HepG2 (cell line): ENCODE measurements around the gene GOLGA7B. TPM values are rescaled to one million over a fixed set of nuclear protein-coding genes. Genes with fewer than 3 reads are reported as not detected.

Experiments
- ATAC-seq: fragments of 200-7000 bp; cut with Tn5 transposase; 3 replicates; pipeline ENCODE4 v1.9.1; 2020; ENCODE audit warnings: mild to moderate bottlenecking, moderate library complexity
- BruUV-seq: library from RNA; stranded (reverse); fragments of 400-500 nt; replicated peaks from 2 replicates; lab custom pipeline; 2021; lab: Mats Ljungman, UMichigan
- CTCF ChIA-PET: fragments of 300-600 bp; formaldehyde crosslinking; extraction: SDS; loops from one replicate; lab custom pipeline; 2021; ENCODE audit warnings: low total read pairs, inconsistent platforms, low intra/inter-chr PET ratio; lab: Yijun Ruan, JAX
- POLR2A ChIA-PET: fragments of 350-600 bp; sonication (Branson Sonifier 250); formaldehyde crosslinking; loops from one replicate; lab custom pipeline; 2020; ENCODE audit warnings: antibody characterized with exemption, inconsistent platforms; lab: Yijun Ruan, JAX
- DNase-seq: peaks from one replicate; pipeline ENCODE4 v3.0.0-alpha.2; 2015; ENCODE audit warnings: low spot score
- FAIRE-seq: peaks from 3 replicates; lab custom pipeline; 2011; peaks lifted over from hg19 to GRCh38; lab: Jason Lieb, UNC
- H2AFZ ChIP-seq: one replicate; pipeline ENCODE4 v1.6.1; 2011; ENCODE audit warnings: low read length, inconsistent platforms
- H3K27ac ChIP-seq: fragments of 300-600 bp; 3 replicates; pipeline ENCODE4 v1.8.0; 2011; ENCODE audit warnings: mixed run types, mild to moderate bottlenecking, mixed read lengths, low read length, inconsistent platforms; ENCODE audit not compliant: insufficient read depth; ENCODE audit errors: extremely low read length
- H3K27me3 ChIP-seq, 2 experiments: fragments of 200-600 bp in 1 of 2; 2 replicates in 1 of 2; 3 replicates in 1 of 2; pipeline versions ENCODE4 v1.6.0 to v1.8.0; 2011; ENCODE audit warnings: low read length in 2 of 2, mild to moderate bottlenecking in 2 of 2, moderate library complexity in 2 of 2, inconsistent platforms in 1 of 2; ENCODE audit not compliant: insufficient read depth in 2 of 2, control insufficient read depth in 1 of 2
- H3K36me3 ChIP-seq, 2 experiments: fragments of 200-600 bp in 1 of 2; replicated peaks in 1 of 2; 2 replicates in 1 of 2; 3 replicates in 1 of 2; pipeline versions ENCODE4 v1.5.1 to v1.8.0; 2011; ENCODE audit warnings: low read length in 2 of 2, inconsistent platforms in 1 of 2; ENCODE audit not compliant: insufficient read depth in 2 of 2, control insufficient read depth in 1 of 2
- H3K4me1 ChIP-seq: 2 replicates; pipeline ENCODE4 v1.5.1; 2012; ENCODE audit warnings: low read length, inconsistent platforms; ENCODE audit not compliant: insufficient read depth
- H3K4me2 ChIP-seq: 2 replicates; pipeline ENCODE4 v1.6.0; 2011; ENCODE audit warnings: low read depth, low read length, inconsistent platforms
- H3K4me3 ChIP-seq, 3 experiments: fragments of 200-600 bp in 1 of 3; sonication (generic), shearing (Covaris generic) in 1 of 3; replicated peaks in 1 of 3; 2 replicates each; pipeline ENCODE4 v1.5.1; 2011 to 2016; ENCODE audit warnings: low read length in 3 of 3, inconsistent platforms in 2 of 3, low read depth in 2 of 3, mild to moderate bottlenecking in 2 of 3, control low read depth in 1 of 3, mixed read lengths in 1 of 3; ENCODE audit not compliant: insufficient read depth in 1 of 3
- H3K79me2 ChIP-seq: one replicate; pipeline ENCODE4 v1.6.1; 2011; ENCODE audit warnings: low read length, inconsistent platforms; ENCODE audit not compliant: insufficient read depth
- H3K9ac ChIP-seq: 2 replicates; pipeline ENCODE4 v1.6.0; 2011; ENCODE audit warnings: mild to moderate bottlenecking, low read depth, low read length, inconsistent platforms; ENCODE audit not compliant: insufficient read depth
- H3K9me3 ChIP-seq: 2 replicates; pipeline ENCODE4 v1.5.1; 2012; ENCODE audit warnings: mild to moderate bottlenecking, low read length
- H4K20me1 ChIP-seq: 2 replicates; pipeline ENCODE4 v1.6.0; 2011; ENCODE audit warnings: inconsistent platforms, mild to moderate bottlenecking, low read length, moderate library complexity; ENCODE audit not compliant: insufficient read depth
- ARID2 ChIP-seq: sonication (generic); formaldehyde crosslinking; IDR thresholded peaks from 2 replicates; pipeline ENCODE4 v1.8.1; 2022; ENCODE audit warnings: mild to moderate bottlenecking, missing genetic modification reagents, borderline replicate concordance
- BCLAF1 ChIP-seq: fragments of 450-650 bp; IDR thresholded peaks from 2 replicates; pipeline ENCODE4 v1.6.1; 2017; ENCODE audit warnings: mild to moderate bottlenecking
- E2F2 ChIP-seq: sonication (generic); formaldehyde crosslinking; IDR thresholded peaks from 2 replicates; pipeline ENCODE4 v1.4.0; 2020; ENCODE audit warnings: missing genetic modification reagents, borderline replicate concordance
- ETV6 ChIP-seq: sonication (generic); formaldehyde crosslinking; conservative IDR thresholded peaks from 2 replicates; pipeline ENCODE4 v1.4.0; 2020; ENCODE audit warnings: missing genetic modification reagents
- JDP2 ChIP-seq: sonication (generic); formaldehyde crosslinking; IDR thresholded peaks from 2 replicates; pipeline ENCODE4 v1.8.1; 2022; ENCODE audit warnings: missing genetic modification reagents, borderline replicate concordance
- MED13 ChIP-seq: sonication (generic); formaldehyde crosslinking; IDR thresholded peaks from 2 replicates; pipeline ENCODE4 v1.5.0; 2020; ENCODE audit warnings: missing genetic modification reagents
- SP1 ChIP-seq, 2 experiments: fragments of 450-650 bp in 1 of 2; sonication (generic) in 1 of 2; formaldehyde crosslinking in 1 of 2; IDR thresholded peaks; 2 replicates each; pipeline versions ENCODE4 v1.4.0 to v1.6.1; 2016 to 2020; ENCODE audit warnings: missing genetic modification reagents in 1 of 2
- STAG1 ChIP-seq: sonication (generic); formaldehyde crosslinking; IDR thresholded peaks from 2 replicates; pipeline ENCODE4 v1.4.0; 2020; ENCODE audit warnings: missing genetic modification reagents
- ZNF329 ChIP-seq: sonication (generic); formaldehyde crosslinking; IDR thresholded peaks from 2 replicates; pipeline ENCODE4 v1.9.0; 2021; ENCODE audit warnings: low read depth, mild to moderate bottlenecking, missing genetic modification reagents
- ZNF547 ChIP-seq: sonication (generic); formaldehyde crosslinking; IDR thresholded peaks from 2 replicates; pipeline ENCODE4 v1.5.1; 2020; ENCODE audit warnings: mild to moderate bottlenecking, missing genetic modification reagents
- ZNF703 ChIP-seq: sonication (generic); formaldehyde crosslinking; IDR thresholded peaks from 2 replicates; pipeline ENCODE4 v1.5.1; 2020; ENCODE audit warnings: missing genetic modification reagents, mild to moderate bottlenecking, moderate library complexity, borderline replicate concordance
- ZNF816 ChIP-seq: sonication (generic); formaldehyde crosslinking; IDR thresholded peaks from 2 replicates; pipeline ENCODE4 v1.8.0; 2022; ENCODE audit warnings: missing genetic modification reagents, mild to moderate bottlenecking, borderline replicate concordance
- ZSCAN30 ChIP-seq: sonication (generic); formaldehyde crosslinking; IDR thresholded peaks from 2 replicates; pipeline ENCODE4 v1.5.0; 2020; ENCODE audit warnings: mild to moderate bottlenecking, missing genetic modification reagents
- WGBS: methylation state at CpG from one replicate; pipeline ENCODE4 v1.1.6; 2017; ENCODE audit warnings: low lambda C conversion rate; 5-methylcytosine and 5-hydroxymethylcytosine counted together
- in situ Hi-C: cut with HindIII; loops from 2 replicates; pipeline ENCODE4 v1.10.0; 2017; ENCODE audit warnings: low pct_unique_long_range_greater_than_20kb; ENCODE audit not compliant: extremely low pct_ligation_motif_present
- intact Hi-C: fragments of 100-400 bp; cut with micrococcal nuclease; formaldehyde crosslinking; loops from one replicate; pipeline ENCODE4 v1.10.0; 2022; ENCODE audit not compliant: unreplicated experiment
- polyA plus RNA-seq, 8 experiments: library from polyadenylated mRNA; depleted of rRNA in 3 of 8; stranded (reverse) in 7 of 8; unstranded in 1 of 8; fragments of >200 nt; fragmentation: Illumina TruSeq in 4 of 8; extraction: Trizol in 4 of 8; gene quantifications; 2 replicates each; pipeline versions ENCODE4 v1.2.1 to v1.2.3, GENCODE V29; 2011 to 2016; ENCODE audit warnings: low read depth in 4 of 8, missing spikeins in 1 of 8, mixed read lengths in 1 of 8; ENCODE audit not compliant: insufficient read depth in 1 of 8
- total RNA-seq, 5 experiments: library from RNA; depleted of rRNA; stranded (reverse); fragments of >200 nt; fragmentation: Illumina TruSeq; extraction: Trizol; gene quantifications; 2 replicates each; pipeline ENCODE4 v1.2.3, GENCODE V29; 2016; ENCODE audit warnings: low read depth in 1 of 5

GOLGA7B gene
- total and polyA plus RNA-seq, 2 of the 13 experiments (the other 11 are each of a cell fraction or from before 2014, with no cell fraction given), result not detected

GRCh38 chr10:97874332-97874731, 24.7 kb downstream of the GOLGA7B start (continued):
- TF ChIP-seq ETV6, result no peak

- Histone ChIP-seq H3K9ac (no peak overlapping the region), H3K4me3 (no peak overlapping the region), H3K4me1 (no peaks in the 10 kb centered on the region), H3K4me2 (no peak overlapping the region), H4K20me1 (no peaks in the 10 kb centered on the region), H3K9me3 (no peaks in the 10 kb centered on the region), H3K36me3 (no peaks in the 10 kb centered on the region), H3K79me2 (no peaks in the 10 kb centered on the region), H2AFZ (no peak overlapping the region), H3K27me3 (peaks cover 7 to 36% of the 10 kb centered on the region in 2 experiments), H3K27ac (no peak overlapping the region)
- intact Hi-C loops (no loop called here), in situ Hi-C loops (no loop called here)
- FAIRE-seq (no peak), DNase-seq (no peak), ATAC-seq (no peak)
- WGBS, result 14% methylated on average over 3 of the region's 7 CpGs
- CTCF ChIA-PET, result no interaction called here
- BruUV-seq, result no TSS peak
- TF ChIP-seq ZSCAN30 (CRISPR knock-in tag) (no peak), ZNF703 (no peak), BCLAF1 (no peak), ARID2 (no peak), E2F2 (CRISPR knock-in tag) (no peak), SP1 (IDR thresholded peaks at IDR 0.05) (no peak), SP1 (CRISPR knock-in tag; IDR thresholded peaks at IDR 0.05) (no peak), JDP2 (CRISPR knock-in tag) (no peak), ZNF547 (CRISPR knock-in tag) (no peak), STAG1 (CRISPR knock-in tag) (no peak), ZNF816 (CRISPR knock-in tag) (no peak), MED13 (CRISPR knock-in tag) (no peak), ZNF329 (no peak)
- POLR2A ChIA-PET, result no interaction called here
Measured at GRCh38 chr10:97875391-97875790, 25.7 kb downstream of the GOLGA7B start.
